Stimulated activated CD4-positive, alpha-beta T cell treated with anti-CD3 and anti-CD28 coated beads, Interleukin-12 subunit alpha, Interleukin-12 subunit beta, amount 100 ng/mL, for 24 hours (primary cell): ENCODE measurements around the gene PNPLA6.
A peak's percentile ranks its signal among the peaks of the same experiment; 100 is the strongest.

Experiments
- DNase-seq, 2 experiments: peaks; one replicate each; pipeline ENCODE4 v3.0.0-alpha.2; 2020; ENCODE audit warnings: low read depth in 2 of 2

PNPLA6 gene

GRCh38 chr19:7515645-7516151 is 19.8 kb upstream of the PNPLA6 start, which contains the start of gene ZNF358:
ZNF358 (plus strand) TSS chr19:7516103; CDS start chr19:7519243, 3,140 bp downstream.
- DNase-seq: peak in 1 of 2 experiments; percentile 31

- DNase-seq: no peak
These were observed 19.2 kb upstream of the PNPLA6 start for GRCh38 chr19:7516333-7516732.

GRCh38 chr19:7516878-7517277 is 18.6 kb upstream of the PNPLA6 start:
- no peak for DNase-seq

- DNase-seq: no peak
These were observed 16.0 kb upstream of the PNPLA6 start for GRCh38 chr19:7519361-7520130.

GRCh38 chr19:7520131-7521051 is 15.1 kb upstream of the PNPLA6 start:
- DNase-seq: no peak

- DNase-seq: no peak
These were observed 13.9 kb upstream of the PNPLA6 start for GRCh38 chr19:7521551-7522071.

GRCh38 chr19:7522072-7522922 is 13.2 kb upstream of the PNPLA6 start, which contains the start of gene MCOLN1:
MCOLN1 (plus strand) TSS chr19:7522624; CDS start chr19:7522751, 127 bp downstream.
- DNase-seq: peak; percentile 99

- DNase-seq: no peak
These were observed 12.4 kb upstream of the PNPLA6 start for GRCh38 chr19:7522923-7523667.

GRCh38 chr19:7524523-7524922 is 11.0 kb upstream of the PNPLA6 start:
- no peak for DNase-seq

- DNase-seq: no peak
These were observed 10.4 kb upstream of the PNPLA6 start for GRCh38 chr19:7524992-7525739.

- no peak for DNase-seq
These were observed 9.2 kb upstream of the PNPLA6 start for GRCh38 chr19:7526059-7526929.

GRCh38 chr19:7527516-7528191 is 7.9 kb upstream of the PNPLA6 start:
- no peak for DNase-seq

GRCh38 chr19:7528192-7528519 is 7.4 kb upstream of the PNPLA6 start:
- no peak for DNase-seq

- no peak for DNase-seq
These were observed 6.8 kb upstream of the PNPLA6 start for GRCh38 chr19:7528522-7529245.

GRCh38 chr19:7529246-7529600 is 6.3 kb upstream of the PNPLA6 start:
- DNase-seq: no peak

- no peak for DNase-seq
These were observed 5.7 kb upstream of the PNPLA6 start for GRCh38 chr19:7529610-7530490.
